ENCODE data around the gene PAM.

DNA sequence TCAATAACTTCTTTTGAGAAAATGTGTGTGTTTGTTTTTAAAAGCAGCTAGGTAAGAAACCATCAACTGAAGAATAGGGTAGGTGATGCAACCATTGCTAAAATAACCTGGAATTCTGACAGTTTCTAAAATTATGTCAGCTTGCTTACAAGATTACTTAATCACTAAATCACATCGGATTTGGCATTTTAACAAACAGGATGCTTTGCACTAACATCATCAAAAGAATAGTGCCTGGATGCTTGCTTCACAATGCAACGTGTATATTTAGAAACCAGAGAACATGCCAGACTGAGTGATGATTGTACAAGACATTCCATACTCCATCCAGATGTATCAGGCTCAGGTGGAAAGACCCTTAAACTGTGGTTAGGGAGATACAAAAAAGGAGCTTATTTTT, 43.9 kb downstream of the PAM start:
- TF ChIP-seq, protein P1, sequence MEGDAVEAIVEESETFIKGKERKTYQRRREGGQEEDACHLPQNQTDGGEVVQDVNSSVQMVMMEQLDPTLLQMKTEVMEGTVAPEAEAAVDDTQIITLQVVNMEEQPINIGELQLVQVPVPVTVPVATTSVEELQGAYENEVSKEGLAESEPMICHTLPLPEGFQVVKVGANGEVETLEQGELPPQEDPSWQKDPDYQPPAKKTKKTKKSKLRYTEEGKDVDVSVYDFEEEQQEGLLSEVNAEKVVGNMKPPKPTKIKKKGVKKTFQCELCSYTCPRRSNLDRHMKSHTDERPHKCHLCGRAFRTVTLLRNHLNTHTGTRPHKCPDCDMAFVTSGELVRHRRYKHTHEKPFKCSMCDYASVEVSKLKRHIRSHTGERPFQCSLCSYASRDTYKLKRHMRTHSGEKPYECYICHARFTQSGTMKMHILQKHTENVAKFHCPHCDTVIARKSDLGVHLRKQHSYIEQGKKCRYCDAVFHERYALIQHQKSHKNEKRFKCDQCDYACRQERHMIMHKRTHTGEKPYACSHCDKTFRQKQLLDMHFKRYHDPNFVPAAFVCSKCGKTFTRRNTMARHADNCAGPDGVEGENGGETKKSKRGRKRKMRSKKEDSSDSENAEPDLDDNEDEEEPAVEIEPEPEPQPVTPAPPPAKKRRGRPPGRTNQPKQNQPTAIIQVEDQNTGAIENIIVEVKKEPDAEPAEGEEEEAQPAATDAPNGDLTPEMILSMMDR (IDR thresholded peaks at IDR 0.05) = no peak
- TF ChIP-seq POLR2A (IDR thresholded peaks at IDR 0.05) = no peak
